ENCODE data around the gene COL20A1. TPM values are rescaled to one million over a fixed set of nuclear protein-coding genes. Genes with fewer than 3 reads are reported as not detected.

COL20A1 gene
- total RNA-seq, 1 donor from 2014 or later: not detected

DNA sequence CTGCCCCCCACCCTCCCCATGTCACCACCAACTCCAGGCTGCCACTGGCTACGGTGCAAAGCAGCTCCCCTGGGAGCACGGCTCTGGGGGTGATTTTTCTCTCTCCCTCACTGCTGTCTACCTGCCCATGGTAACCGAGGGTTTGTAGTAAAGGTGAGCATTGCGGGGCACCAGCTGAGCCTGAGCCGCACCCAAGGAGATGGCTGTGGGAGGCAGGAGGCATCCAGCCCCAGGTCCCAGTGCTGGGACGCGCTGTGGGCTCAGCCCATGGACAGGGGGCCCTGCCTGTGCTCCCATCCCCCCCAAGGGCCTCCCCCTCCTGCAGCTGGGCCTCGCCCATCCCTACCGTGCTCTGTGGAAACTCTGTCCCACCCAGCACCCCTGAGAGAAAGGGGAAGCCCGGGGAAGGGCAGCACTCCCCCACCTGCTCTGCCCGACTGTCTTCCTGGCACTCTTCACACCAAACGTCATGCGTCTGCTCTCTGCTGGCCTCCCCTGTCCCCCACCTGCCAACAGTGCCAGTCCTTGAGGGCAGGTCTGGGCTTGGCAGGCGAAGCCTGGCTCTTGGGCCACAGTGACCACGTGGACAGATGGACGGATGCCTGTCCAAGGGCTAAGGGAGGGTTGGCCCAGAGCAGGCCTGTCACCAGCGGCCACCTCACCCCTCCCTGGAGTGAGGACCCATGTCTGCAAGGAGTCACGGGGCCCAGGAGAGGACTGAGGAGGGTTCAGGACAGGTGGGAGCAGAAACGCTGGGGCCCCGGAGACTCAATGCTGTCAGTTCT is 72.0 kb downstream of the COL20A1 start:
- no peak overlapping the region for H3K4me3 Mint-ChIP-seq (ENCODE audit: unreplicated experiment)
- H3K4me1 Mint-ChIP-seq (ENCODE audit: unreplicated experiment): no peaks in the 10 kb centered on the region
- no peaks in the 10 kb centered on the region for H3K9me3 Mint-ChIP-seq (ENCODE audit: unreplicated experiment)
- peaks cover 10% of the 10 kb centered on the region for H3K27me3 Mint-ChIP-seq (ENCODE audit: unreplicated experiment)
- H3K36me3 Mint-ChIP-seq (ENCODE audit: low read depth, unreplicated experiment): no peaks in the 10 kb centered on the region
- TF ChIP-seq, protein P1, sequence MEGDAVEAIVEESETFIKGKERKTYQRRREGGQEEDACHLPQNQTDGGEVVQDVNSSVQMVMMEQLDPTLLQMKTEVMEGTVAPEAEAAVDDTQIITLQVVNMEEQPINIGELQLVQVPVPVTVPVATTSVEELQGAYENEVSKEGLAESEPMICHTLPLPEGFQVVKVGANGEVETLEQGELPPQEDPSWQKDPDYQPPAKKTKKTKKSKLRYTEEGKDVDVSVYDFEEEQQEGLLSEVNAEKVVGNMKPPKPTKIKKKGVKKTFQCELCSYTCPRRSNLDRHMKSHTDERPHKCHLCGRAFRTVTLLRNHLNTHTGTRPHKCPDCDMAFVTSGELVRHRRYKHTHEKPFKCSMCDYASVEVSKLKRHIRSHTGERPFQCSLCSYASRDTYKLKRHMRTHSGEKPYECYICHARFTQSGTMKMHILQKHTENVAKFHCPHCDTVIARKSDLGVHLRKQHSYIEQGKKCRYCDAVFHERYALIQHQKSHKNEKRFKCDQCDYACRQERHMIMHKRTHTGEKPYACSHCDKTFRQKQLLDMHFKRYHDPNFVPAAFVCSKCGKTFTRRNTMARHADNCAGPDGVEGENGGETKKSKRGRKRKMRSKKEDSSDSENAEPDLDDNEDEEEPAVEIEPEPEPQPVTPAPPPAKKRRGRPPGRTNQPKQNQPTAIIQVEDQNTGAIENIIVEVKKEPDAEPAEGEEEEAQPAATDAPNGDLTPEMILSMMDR (IDR thresholded peaks at IDR 0.05; ENCODE audit: unreplicated experiment): no peak
- no peak for DNase-seq (ENCODE audit: low spot score)
- H3K27ac Mint-ChIP-seq (ENCODE audit: unreplicated experiment): no peak overlapping the region

- no peak for DNase-seq (ENCODE audit: low spot score)
- no peak overlapping the region for H3K27ac Mint-ChIP-seq (ENCODE audit: unreplicated experiment)
- H3K4me3 Mint-ChIP-seq (ENCODE audit: unreplicated experiment): no peak overlapping the region
- TF ChIP-seq, protein P1 (IDR thresholded peaks at IDR 0.05; ENCODE audit: unreplicated experiment): no peak
- H3K36me3 Mint-ChIP-seq (ENCODE audit: low read depth, unreplicated experiment): no peaks in the 10 kb centered on the region
- peaks cover 10% of the 10 kb centered on the region for H3K27me3 Mint-ChIP-seq (ENCODE audit: unreplicated experiment)
- H3K9me3 Mint-ChIP-seq (ENCODE audit: unreplicated experiment): no peaks in the 10 kb centered on the region
- no peaks in the 10 kb centered on the region for H3K4me1 Mint-ChIP-seq (ENCODE audit: unreplicated experiment)
These were observed 72.8 kb downstream of the COL20A1 start for GRCh38 chr20:63365601-63366389.

DNA sequence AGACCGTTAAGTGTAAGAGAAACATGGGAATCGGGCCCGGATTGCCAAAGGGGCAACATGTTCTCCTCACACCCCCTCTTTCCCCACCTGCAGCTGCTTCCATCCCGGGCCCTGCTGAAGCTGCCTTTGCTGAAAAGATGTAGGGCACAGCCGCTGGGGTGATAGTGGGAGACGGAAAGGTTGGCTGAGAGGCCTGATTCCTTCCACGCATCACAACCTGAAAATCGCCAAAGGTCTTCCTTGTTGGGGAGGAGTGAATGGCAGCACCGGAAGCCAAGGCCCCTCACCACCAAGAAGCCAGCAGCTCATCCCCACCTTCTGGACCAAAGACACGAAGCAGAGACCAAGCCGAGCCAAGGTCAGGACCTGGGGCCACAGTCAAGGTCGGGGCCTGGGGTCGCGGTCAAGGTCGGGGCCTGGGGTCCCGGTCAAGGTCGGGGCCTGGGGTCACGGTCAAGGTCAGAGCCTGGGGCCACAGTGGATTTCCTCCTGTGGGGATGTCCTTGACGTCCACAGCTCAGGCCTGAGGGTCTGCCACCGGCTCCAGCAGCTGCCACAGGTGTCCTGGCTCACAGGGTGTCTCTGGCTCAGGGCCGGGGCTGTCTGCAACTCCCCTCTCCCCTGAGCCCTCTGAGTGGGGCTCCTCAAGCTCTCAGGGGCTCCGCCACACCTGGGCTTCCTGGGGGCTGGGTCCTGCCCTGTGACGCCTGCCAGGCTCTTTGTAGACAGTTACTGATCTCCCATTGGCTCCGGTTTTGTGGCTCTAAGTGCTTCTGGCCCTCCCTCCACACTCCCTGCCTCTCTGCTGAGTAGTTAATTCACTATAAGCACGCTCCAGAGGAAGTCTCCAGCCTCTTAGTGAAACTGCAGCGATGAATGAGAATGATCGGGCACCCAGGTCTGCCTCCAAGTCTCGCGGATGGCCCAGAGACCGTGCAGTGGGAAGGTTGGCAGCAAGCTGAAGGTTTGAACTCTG is 73.7 kb downstream of the COL20A1 start:
- H3K36me3 Mint-ChIP-seq (ENCODE audit: low read depth, unreplicated experiment): no peaks in the 10 kb centered on the region
- no peak overlapping the region for H3K4me3 Mint-ChIP-seq (ENCODE audit: unreplicated experiment)
- DNase-seq (ENCODE audit: low spot score): no peak
- TF ChIP-seq, protein P1 (IDR thresholded peaks at IDR 0.05; ENCODE audit: unreplicated experiment): no peak
- no peaks in the 10 kb centered on the region for H3K9me3 Mint-ChIP-seq (ENCODE audit: unreplicated experiment)
- H3K27ac Mint-ChIP-seq (ENCODE audit: unreplicated experiment): no peak overlapping the region
- peaks cover 10% of the 10 kb centered on the region for H3K27me3 Mint-ChIP-seq (ENCODE audit: unreplicated experiment)
- no peaks in the 10 kb centered on the region for H3K4me1 Mint-ChIP-seq (ENCODE audit: unreplicated experiment)

DNA sequence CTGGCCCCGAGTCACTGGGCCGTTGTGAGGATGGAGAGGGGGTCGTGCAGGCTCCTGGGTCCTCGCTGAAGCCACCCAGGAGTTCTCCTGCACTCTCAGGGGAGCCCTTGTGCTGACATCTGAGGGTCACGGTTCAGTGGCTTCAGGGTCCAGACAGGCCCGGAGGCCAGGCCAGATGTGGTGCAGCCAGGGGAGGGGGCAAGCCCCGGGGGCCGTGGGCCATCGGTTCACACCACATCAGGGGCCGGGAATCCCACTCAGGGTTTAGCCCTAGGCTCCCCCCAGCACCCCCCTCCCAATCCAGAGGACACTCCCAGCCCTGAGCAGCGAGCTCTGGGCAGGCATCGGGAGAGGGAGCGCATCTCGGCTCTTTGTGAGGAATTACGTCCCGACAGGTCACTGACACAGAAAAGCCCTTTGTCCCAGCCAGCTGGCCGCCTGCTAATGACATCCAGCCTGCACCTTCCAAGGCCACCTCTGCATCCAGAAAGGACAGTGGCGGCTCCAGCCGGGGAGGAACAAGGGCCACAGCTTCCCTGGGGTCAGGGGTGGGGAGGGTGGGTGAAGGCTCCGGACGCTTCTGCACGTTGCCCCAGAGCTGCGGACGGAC is 74.6 kb downstream of the COL20A1 start:
- no peak overlapping the region for H3K27ac Mint-ChIP-seq (ENCODE audit: unreplicated experiment)
- H3K4me3 Mint-ChIP-seq (ENCODE audit: unreplicated experiment): no peak overlapping the region

More for the DNA sequence above, 74.6 kb downstream of the COL20A1 start:
- Mint-ChIP-seq H3K27me3 (ENCODE audit: unreplicated experiment) (peaks cover 9% of the 10 kb centered on the region), H3K4me1 (ENCODE audit: unreplicated experiment) (no peaks in the 10 kb centered on the region), H3K9me3 (ENCODE audit: unreplicated experiment) (no peaks in the 10 kb centered on the region), H3K36me3 (ENCODE audit: low read depth, unreplicated experiment) (no peaks in the 10 kb centered on the region)
- TF ChIP-seq, protein P1 (IDR thresholded peaks at IDR 0.05; ENCODE audit: unreplicated experiment): no peak
- DNase-seq (ENCODE audit: low spot score): no peak
